GM12801 (cell line): ENCODE measurements around the gene CACFD1.

ENCODE experiments used
- TF ChIP-seq, protein P1 (sequence below): IDR thresholded peaks from one replicate; pipeline ENCODE4 v1.5.1; 2011; ENCODE audit warnings: control low read depth; ENCODE audit not compliant: insufficient read length; ENCODE audit errors: extremely low read depth

CACFD1 gene

DNA sequence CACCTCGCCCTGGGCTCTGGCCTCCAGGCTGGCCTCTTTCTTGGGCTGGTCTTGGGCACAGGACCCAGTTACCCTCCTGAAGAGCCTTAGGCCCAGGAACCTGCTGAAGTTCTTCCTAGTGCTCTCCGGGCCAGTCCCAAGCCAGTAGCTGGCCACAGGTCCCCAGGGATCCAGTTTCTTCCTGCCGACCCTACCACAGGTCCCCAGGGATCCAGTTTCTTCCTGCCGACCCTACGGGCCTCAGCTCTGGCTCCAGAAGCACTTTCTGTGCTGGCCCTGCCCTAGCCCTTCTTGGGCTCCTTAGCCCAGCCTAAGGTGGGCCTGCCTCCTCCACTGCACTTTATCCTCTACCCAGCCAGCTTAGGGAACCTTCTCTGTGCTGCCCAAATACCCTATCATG is 18.2 kb upstream of the CACFD1 start:
- TF ChIP-seq, protein P1, sequence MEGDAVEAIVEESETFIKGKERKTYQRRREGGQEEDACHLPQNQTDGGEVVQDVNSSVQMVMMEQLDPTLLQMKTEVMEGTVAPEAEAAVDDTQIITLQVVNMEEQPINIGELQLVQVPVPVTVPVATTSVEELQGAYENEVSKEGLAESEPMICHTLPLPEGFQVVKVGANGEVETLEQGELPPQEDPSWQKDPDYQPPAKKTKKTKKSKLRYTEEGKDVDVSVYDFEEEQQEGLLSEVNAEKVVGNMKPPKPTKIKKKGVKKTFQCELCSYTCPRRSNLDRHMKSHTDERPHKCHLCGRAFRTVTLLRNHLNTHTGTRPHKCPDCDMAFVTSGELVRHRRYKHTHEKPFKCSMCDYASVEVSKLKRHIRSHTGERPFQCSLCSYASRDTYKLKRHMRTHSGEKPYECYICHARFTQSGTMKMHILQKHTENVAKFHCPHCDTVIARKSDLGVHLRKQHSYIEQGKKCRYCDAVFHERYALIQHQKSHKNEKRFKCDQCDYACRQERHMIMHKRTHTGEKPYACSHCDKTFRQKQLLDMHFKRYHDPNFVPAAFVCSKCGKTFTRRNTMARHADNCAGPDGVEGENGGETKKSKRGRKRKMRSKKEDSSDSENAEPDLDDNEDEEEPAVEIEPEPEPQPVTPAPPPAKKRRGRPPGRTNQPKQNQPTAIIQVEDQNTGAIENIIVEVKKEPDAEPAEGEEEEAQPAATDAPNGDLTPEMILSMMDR, result no peak

DNA sequence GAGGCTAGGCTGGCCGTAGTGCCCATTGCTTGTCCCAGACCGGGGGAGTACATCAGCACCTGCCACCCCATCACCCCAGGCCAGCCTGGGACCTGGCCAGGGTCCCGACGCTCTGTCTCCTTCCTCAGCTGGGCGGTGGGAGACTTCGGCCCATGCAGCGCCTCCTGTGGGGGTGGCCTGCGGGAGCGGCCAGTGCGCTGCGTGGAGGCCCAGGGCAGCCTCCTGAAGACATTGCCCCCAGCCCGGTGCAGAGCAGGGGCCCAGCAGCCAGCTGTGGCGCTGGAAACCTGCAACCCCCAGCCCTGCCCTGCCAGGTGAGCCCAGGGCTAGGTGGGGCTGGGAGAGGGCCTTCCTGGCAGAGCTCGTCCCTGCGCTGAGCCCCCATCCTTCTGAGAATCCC is 16.5 kb upstream of the CACFD1 start:
- TF ChIP-seq, protein P1, result no peak

DNA sequence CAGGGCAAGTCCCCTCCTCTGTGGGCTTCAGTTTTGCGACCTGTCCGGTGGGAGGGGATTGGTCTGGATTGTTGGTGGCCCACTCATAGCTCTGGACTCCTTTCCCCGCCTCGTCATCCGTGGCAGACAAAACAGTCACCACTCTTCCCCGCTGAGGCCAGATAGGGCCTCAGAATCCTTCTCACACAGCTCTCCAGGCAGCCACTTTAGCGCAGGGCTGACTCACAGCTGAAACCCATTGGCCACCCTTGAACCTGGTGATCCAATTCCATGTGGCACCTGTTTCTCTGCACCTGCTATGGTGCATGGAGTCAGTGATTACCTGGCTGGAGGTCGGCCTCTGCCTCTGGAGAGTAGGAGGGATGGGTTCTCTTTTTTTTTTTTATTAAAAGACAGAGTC is 15.8 kb upstream of the CACFD1 start:
- TF ChIP-seq, protein P1, result no peak

DNA sequence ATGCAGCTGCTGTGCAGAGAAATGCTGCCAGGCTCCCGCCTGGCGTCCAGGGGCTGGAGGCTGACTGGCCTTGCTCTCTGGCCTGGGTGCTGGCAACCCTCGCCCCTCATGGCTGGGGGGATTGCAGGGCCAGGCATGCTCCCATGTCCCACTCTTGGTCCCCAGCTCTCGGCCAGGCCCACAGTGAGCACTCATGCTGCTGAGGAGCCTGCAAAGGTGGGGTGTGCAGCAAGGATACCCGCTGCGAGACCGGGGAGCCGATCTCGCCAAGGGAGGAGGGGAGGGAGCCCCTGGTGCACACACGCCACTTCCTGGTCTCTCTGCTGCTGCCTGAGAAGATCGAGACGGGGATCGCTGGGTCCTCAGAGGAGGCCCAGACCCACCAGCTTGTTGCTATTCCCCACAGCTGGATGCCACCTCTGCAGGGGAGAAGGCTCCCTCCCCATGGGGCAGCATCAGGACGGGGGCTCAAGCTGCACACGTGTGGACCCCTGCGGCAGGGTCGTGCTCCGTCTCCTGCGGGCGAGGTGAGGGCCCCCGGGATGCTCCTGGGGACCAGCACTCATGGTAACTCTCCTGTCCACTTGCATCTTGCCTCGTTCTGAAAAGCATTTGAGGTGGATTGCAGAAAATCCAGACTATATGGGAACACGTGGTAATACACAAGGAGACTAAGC is 14.3 kb upstream of the CACFD1 start:
- TF ChIP-seq, protein P1, result no peak

DNA sequence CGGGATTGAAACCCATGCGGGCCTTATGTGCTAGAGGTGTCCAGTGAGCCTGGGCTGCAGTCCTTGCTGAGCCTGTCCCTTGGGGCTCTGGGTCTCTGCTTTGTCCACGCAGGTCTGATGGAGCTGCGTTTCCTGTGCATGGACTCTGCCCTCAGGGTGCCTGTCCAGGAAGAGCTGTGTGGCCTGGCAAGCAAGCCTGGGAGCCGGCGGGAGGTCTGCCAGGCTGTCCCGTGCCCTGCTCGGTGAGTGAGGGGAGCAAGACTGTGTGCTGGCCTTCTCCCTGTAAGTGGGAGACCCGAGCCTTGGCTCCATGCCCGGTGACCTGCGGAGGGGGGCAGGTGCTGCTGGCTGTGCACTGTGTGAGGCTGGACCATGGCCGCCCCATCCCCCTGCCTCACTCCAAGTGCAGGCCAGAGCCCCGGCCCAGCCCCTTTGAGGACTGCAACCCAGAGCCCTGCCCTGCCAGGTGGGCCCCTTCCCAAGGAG is 11.2 kb upstream of the CACFD1 start:
- TF ChIP-seq, protein P1, result no peak

DNA sequence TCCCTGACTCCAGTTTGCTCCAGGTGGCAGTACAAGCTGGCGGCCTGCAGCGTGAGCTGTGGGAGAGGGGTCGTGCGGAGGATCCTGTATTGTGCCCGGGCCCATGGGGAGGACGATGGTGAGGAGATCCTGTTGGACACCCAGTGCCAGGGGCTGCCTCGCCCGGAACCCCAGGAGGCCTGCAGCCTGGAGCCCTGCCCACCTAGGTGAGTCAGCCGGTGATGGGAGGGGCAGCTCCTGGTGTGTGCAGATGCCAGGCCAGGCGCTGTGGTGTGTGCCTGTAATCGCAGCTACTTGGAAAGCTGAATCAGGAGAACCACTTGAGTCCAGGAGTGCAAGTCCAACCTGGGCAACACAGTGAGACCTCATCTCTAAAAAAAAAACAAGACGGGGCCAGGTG is 10.0 kb upstream of the CACFD1 start:
- TF ChIP-seq, protein P1, result no peak

DNA sequence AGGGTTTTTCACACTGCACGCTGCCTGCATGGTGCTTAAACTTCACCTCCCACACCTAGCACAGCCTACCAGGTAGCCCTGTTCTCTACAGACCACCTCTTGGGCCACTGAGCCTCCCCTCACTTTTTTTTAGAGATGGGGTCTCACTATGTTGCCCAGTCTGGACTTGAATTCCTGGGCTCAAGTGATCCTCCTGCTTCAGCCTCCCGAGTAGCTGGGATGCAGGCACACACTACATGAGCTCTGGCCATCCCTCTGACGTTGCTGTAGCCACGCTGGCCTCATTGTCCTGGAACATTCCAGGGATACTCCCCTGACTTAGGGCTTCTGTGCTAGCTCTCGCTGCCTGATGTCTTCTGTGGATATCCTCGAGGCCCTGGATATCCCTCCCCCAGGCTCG is 7.2 kb upstream of the CACFD1 start:
- TF ChIP-seq, protein P1, result no peak
